ENCODE data around the gene PAPOLG.
"Not testable (repeated sequence)": the region's sequence is repeated elsewhere in the genome, so short reads cannot be mapped to it uniquely, and the experiment has no call there.

The PAPOLG gene

GRCh38 chr2:60823694-60824305 lies 67.7 kb downstream of the PAPOLG start:
- DNase-seq (ENCODE audit: low spot score): no peak

DNA sequence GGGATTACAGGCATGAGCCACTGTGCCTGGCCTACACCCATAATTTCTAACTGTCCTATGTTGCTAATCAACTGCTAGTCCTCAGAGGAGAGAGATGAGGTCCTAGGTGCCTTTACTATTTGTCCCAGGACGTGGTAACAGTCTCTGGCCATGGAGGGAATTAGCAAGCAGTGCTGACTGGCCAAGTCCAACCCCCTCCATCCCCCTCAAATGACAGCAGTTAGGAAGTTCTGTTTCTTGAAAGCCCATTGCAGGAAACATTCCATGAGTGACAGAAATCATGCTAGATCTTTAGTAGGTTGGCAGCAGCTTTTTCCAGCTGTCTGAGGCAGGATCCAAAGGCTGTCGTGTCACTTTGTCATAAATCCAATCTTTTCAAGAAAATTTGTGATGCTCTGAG lies 69.6 kb downstream of the PAPOLG start:
- DNase-seq (ENCODE audit: low spot score): no peak

DNA sequence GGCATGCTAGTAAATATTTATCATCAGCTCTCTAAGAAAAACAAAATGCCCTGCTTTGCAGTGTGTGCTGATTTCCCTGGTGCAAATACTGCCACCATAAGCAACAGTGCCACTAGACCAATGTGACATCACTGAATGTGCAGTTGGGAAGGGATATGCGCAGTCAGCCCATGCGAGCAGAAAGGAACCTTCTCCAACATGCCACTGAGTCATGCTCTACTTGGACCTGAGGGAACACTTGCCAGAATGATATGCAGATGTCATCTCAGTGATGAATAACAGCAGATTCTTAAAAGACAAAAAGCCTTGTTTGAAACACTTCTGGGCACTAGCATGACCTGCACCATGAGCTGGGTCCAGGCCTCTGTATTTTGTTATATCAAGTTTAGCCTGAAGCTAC lies 70.0 kb downstream of the PAPOLG start:
- no peak for DNase-seq (ENCODE audit: low spot score)

DNA sequence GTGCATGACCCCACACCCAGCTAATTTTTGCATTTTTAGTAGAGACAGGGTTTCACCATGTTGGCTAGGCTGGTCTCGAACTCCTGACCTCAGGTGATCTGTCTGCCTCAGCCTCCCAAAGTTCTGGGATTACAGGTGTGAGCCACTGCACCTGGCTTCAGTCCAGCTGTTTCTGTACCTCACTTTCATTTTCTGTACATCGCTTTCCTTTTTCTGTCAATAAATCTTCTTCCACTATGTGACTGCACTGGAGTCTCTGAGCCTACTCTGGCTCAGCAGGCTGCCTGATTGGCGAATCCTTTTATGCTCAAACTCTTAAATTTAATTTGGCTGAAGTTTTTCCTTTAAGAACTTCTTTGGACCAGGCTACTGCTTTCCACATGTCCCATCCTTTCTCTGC lies 70.8 kb downstream of the PAPOLG start:
- DNase-seq (ENCODE audit: low spot score): not testable (repeated sequence)

DNA sequence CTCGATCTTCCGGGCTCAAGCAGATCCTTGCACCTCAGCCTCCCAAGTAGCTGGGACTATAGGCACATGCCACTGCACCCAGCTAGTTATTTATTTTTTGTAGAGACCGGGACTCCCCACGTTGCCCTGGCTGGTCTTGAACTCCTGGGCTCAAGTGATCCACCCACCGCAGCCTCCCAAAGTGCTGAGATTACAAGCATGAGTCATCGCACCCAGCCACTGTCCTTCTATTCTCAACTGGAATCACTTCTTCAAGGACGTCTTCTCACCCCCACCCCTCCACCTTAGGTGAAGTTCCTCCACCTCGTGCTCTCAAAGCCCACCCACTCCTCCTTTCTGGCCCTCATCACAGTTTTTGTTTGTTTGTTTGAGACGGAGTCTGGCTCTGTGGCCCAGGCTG lies 71.3 kb downstream of the PAPOLG start:
- DNase-seq (ENCODE audit: low spot score): no peak

GRCh38 chr2:60830991-60831390 lies 74.9 kb downstream of the PAPOLG start:
- DNase-seq (ENCODE audit: low spot score): no peak

DNA sequence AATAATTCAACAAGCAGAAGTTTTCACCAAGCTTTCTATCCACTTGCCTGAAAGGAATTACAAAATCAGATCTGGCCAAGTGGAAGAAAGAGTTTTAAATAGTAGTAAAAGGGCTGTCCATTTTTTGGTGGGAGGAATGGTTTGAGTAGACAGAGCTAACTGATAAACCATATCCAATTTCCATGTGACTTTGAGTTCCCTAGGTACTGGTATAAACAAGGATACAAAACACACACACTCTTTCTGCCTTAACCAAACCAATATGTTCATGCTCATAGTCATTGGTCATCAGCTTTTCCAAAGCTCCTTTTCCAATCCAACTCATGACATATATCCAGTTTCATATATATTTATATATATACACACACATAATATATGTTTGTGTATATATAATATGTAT lies 75.9 kb downstream of the PAPOLG start:
- no peak for DNase-seq (ENCODE audit: low spot score)

DNA sequence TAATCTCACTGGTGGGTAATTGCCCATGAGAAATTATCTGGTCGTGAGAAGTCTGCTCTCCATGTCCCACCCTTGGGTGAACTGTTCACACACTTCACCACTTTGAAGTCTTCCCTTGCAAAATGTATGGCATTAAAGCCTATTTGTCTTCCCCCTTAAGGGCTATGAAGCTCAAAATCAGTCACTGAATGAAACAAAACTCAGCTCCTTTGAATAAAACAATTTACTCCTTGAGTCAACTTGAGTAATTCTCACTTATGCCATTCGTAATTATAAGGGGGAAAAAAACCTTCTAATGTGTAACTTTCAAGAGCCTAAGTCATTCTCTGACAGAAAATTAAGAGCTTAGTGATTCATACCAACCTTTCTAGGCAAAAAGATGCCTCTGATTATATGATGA lies 76.6 kb downstream of the PAPOLG start:
- DNase-seq (ENCODE audit: low spot score): no peak

DNA sequence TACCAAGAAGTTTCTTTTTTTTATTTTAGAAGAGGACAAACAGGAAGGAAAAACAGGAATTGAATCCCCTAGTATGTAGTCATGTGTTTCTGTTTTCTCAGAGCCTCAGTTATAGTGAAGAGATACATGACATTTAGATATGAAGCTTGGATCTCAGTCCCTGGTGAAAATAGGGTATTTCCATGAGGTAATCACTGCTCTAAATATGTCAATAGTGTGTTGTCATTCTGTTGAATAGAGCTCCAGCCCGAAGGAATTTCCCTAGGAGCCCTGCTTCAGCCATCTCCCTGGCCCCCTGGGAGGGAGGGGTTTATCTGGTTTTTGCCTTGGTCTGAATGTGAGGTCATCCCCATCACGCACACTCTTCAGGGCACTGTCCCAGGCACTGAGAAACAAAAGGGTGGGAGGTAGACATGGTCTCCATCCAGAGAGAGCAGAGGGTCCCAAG lies 78.2 kb downstream of the PAPOLG start:
- no peak for DNase-seq (ENCODE audit: low spot score)

- no peak for DNase-seq (ENCODE audit: low spot score)
Observed at GRCh38 chr2:60836491-60836890, 80.4 kb downstream of the PAPOLG start.

DNA sequence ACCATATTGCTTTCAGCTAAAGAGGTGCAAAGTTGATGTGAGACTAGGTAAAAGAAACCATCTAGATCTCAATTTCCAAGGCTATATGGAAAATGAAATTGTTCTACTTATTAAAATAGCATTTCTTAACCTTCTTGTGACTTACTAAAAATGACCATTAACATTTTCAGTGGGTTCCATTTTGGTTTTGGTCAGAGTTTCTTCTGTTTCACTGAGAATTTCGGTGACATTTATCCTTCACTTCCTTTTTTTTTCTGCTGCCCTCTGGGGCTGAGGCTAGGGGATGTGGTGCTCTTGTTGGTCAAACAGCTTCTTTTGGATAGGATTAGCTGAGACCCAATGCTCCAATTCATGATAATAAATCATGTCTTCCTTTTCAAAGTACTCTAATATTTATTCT lies 81.1 kb downstream of the PAPOLG start:
- no peak for DNase-seq (ENCODE audit: low spot score)

DNA sequence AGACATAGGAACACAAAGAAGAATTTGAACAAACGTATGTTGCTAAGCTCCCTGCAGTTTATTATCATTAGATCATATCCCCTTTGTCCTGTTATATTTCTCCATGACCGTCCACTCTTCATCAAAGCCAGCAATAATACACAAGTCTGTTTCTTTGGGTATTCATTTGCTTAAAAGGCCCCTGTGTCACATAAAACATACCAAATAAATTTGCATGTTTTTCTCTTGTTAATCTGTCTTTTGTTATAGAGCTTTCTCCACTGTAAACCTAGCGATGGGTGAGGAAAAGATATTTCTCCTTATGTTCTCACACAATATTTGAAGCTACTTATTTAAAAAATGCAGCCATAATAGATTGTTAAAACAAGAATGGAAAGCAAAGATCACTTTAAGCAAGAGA lies 82.4 kb downstream of the PAPOLG start:
- no peak for DNase-seq (ENCODE audit: low spot score)

GRCh38 chr2:60839126-60839813 lies 83.2 kb downstream of the PAPOLG start:
- no peak for DNase-seq (ENCODE audit: low spot score)

GRCh38 chr2:60840880-60841279 lies 84.8 kb downstream of the PAPOLG start:
- DNase-seq (ENCODE audit: low spot score): no peak

GRCh38 chr2:60843006-60843405 lies 86.9 kb downstream of the PAPOLG start:
- no peak for DNase-seq (ENCODE audit: low spot score)

- no peak for DNase-seq (ENCODE audit: low spot score)
Observed at GRCh38 chr2:60844105-60844504, 88.0 kb downstream of the PAPOLG start.

GRCh38 chr2:60847854-60848253 lies 91.8 kb downstream of the PAPOLG start:
- no peak for DNase-seq (ENCODE audit: low spot score)
